HepG2 (cell line): Measurements from ENCODE around the gene OAS2.

Experiments
- CTCF ChIP-seq: sonication (generic); formaldehyde crosslinking; IDR thresholded peaks from 2 replicates; pipeline ENCODE4 v1.5.0; 2020; ENCODE audit warnings: mild to moderate bottlenecking, missing genetic modification reagents, moderate library complexity
- GTF2F1 ChIP-seq: fragments of 150-350 bp; IDR thresholded peaks from 2 replicates; pipeline ENCODE4 v1.6.1; 2014; ENCODE audit warnings: low read length
- MAFF ChIP-seq: IDR thresholded peaks from 2 replicates; pipeline ENCODE4 v1.6.1; 2011; ENCODE audit warnings: low read depth, low read length, improper control_type of control experiment
- MZF1 ChIP-seq: sonication (generic); formaldehyde crosslinking; IDR thresholded peaks from 2 replicates; pipeline ENCODE4 v1.8.1; 2023; ENCODE audit warnings: mild to moderate bottlenecking, missing genetic modification reagents, borderline replicate concordance
- PBX2 ChIP-seq: IDR thresholded peaks from 2 replicates; pipeline ENCODE4 v1.6.1; 2016; ENCODE audit warnings: control low read depth
- POLR2AphosphoS5 ChIP-seq: IDR thresholded peaks from 2 replicates; pipeline ENCODE4 v1.6.1; 2012; ENCODE audit warnings: low read depth, low read length
- RAD21 ChIP-seq: fragments of 450-650 bp; formaldehyde crosslinking; IDR thresholded peaks from 2 replicates; pipeline ENCODE4 v1.5.0; 2020; ENCODE audit warnings: mild to moderate bottlenecking
- RELA ChIP-seq: sonication (generic); formaldehyde crosslinking; IDR thresholded peaks from 2 replicates; pipeline ENCODE4 v1.4.0; 2020; ENCODE audit warnings: missing genetic modification reagents
- SMARCC2 ChIP-seq: fragments of 450-650 bp; IDR thresholded peaks from 2 replicates; pipeline ENCODE4 v1.6.1; 2017; ENCODE audit warnings: antibody characterized with exemption, mild to moderate bottlenecking
- SP1 ChIP-seq, 2 experiments: fragments of 450-650 bp in 1 of 2; sonication (generic) in 1 of 2; formaldehyde crosslinking in 1 of 2; IDR thresholded peaks; 2 replicates each; pipeline versions ENCODE4 v1.4.0 to v1.6.1; 2016 to 2020; ENCODE audit warnings: missing genetic modification reagents in 1 of 2
- SUZ12 ChIP-seq: fragments of 150-350 bp; IDR thresholded peaks from 2 replicates; pipeline ENCODE4 v1.6.1; 2014; ENCODE audit warnings: low read depth, low read length
- ZBTB33 ChIP-seq: sonication (generic); formaldehyde crosslinking; IDR thresholded peaks from 2 replicates; pipeline ENCODE4 v1.4.0; 2020; ENCODE audit warnings: missing genetic modification reagents
- ZNF251 ChIP-seq: sonication (generic); formaldehyde crosslinking; IDR thresholded peaks from 2 replicates; pipeline ENCODE4 v1.9.0; 2021; ENCODE audit warnings: mild to moderate bottlenecking, missing genetic modification reagents

GRCh38 chr12:113006641-113007040 lies 28.3 kb downstream of the OAS2 start:
- no peak for TF ChIP-seq SUZ12
- no peak for TF ChIP-seq CTCF
- no peak for TF ChIP-seq SP1 (IDR thresholded peaks at IDR 0.05)
- no peak for TF ChIP-seq SP1 (CRISPR knock-in tag; IDR thresholded peaks at IDR 0.05)
- TF ChIP-seq RELA (CRISPR knock-in tag), result no peak
- no peak for TF ChIP-seq ZNF251 (CRISPR knock-in tag)
- TF ChIP-seq POLR2AphosphoS5, result no peak
- TF ChIP-seq ZBTB33 (CRISPR knock-in tag), result no peak
- TF ChIP-seq RAD21 (CRISPR knock-in tag), result no peak
- TF ChIP-seq MAFF, result no peak
- TF ChIP-seq PBX2 (CRISPR knock-in tag), result no peak
- TF ChIP-seq GTF2F1, result no peak
- TF ChIP-seq SMARCC2, result no peak
- no peak for TF ChIP-seq MZF1
